ENCODE measurements around the gene IQCB1.
"Not testable (repeated sequence)": the region's sequence is repeated elsewhere in the genome, so short reads cannot be mapped to it uniquely, and the experiment has no call there.

DNA sequence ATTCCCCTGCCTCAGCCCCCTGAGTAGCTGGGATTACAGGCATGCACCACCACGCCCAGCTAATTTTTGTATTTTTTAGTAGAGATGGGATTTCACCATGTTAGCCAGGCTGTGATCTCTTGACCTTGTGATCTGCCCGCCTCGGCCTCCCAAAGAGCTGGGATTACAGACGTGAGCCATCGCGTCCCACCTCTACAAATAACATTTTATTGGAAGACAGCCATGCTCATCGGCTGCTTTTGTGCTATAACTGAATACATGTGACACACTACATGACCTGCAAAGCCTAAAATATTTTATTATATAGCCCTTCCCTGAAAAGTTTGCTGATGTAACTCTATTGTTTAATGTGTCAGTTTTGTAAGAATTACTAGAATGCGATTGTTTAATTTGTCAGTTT is 52.1 kb downstream of the IQCB1 start:
- TF ChIP-seq CTCF (IDR thresholded peaks at IDR 0.05); POLR2AphosphoS5 (IDR thresholded peaks at IDR 0.05); EP300 (IDR thresholded peaks at IDR 0.05; ENCODE audit: low read depth): not testable (repeated sequence)

All from transverse colon (tissue), 4 donors.